ENCODE data around the gene ATRN.

Gene ATRN

GRCh38 chr20:3631534-3631933 lies 160.7 kb downstream of the ATRN start:
- no peak for DNase-seq

GRCh38 chr20:3632311-3633004 lies 161.6 kb downstream of the ATRN start:
- DNase-seq: no peak

GRCh38 chr20:3633913-3634478 lies 163.2 kb downstream of the ATRN start:
- no peak for DNase-seq

- no peak for DNase-seq
Measured at GRCh38 chr20:3635346-3635745, 164.5 kb downstream of the ATRN start.

- no peak for DNase-seq
Measured at GRCh38 chr20:3640259-3640658, 169.4 kb downstream of the ATRN start.

- no peak for DNase-seq
Measured at GRCh38 chr20:3645309-3646066, 174.7 kb downstream of the ATRN start.

- DNase-seq: no peak
Measured at GRCh38 chr20:3646067-3646440, 175.2 kb downstream of the ATRN start.

GRCh38 chr20:3646651-3647050 lies 175.8 kb downstream of the ATRN start:
- no peak for DNase-seq

- DNase-seq: no peak
Measured at GRCh38 chr20:3647473-3647872, 176.7 kb downstream of the ATRN start.

GRCh38 chr20:3648951-3649350 lies 178.1 kb downstream of the ATRN start:
- DNase-seq: no peak

- DNase-seq: no peak
Measured at GRCh38 chr20:3651204-3651962, 180.6 kb downstream of the ATRN start.

GRCh38 chr20:3652221-3652620 lies 181.4 kb downstream of the ATRN start:
- no peak for DNase-seq

- no peak for DNase-seq
Measured at GRCh38 chr20:3652676-3653596, 182.1 kb downstream of the ATRN start.

GRCh38 chr20:3653921-3654320 lies 183.1 kb downstream of the ATRN start:
- DNase-seq: no peak

GRCh38 chr20:3654326-3655130 lies 183.7 kb downstream of the ATRN start:
- no peak for DNase-seq

- DNase-seq: no peak
Measured at GRCh38 chr20:3655131-3655405, 184.2 kb downstream of the ATRN start.

GRCh38 chr20:3658019-3658715 lies 187.3 kb downstream of the ATRN start:
- DNase-seq: no peak

- DNase-seq: no peak
Measured at GRCh38 chr20:3658716-3659491, 188.1 kb downstream of the ATRN start.

- DNase-seq: no peak
Measured at GRCh38 chr20:3659492-3660261, 188.9 kb downstream of the ATRN start.
